GM20431 (cell line): ENCODE results near the gene MRPS35.

ENCODE experiments used
- in situ Hi-C: fragments of 300-500 bp; cut with MseI, MboI; formaldehyde crosslinking; loops from one replicate; pipeline ENCODE4 v1.15.0; 2020; ENCODE audit warnings: low sequenced_read_pairs; ENCODE audit not compliant: unreplicated experiment

MRPS35 gene

GRCh38 chr12:27710592-27711316 is at the start of gene MRPS35:
Gene MRPS35 (plus strand): TSS chr12:27710832. CDS start chr12:27710844, 12 bp downstream.
- in situ Hi-C loops: no loop called here

GRCh38 chr12:27665704-27666103 is 44.9 kb upstream of the MRPS35 start:
- in situ Hi-C loops: loop anchor here (25.0 kb wide), 1 partner anchor 228 kb away; the partner anchor contains the start of gene SMCO2

GRCh38 chr12:27666510-27666909 is 44.1 kb upstream of the MRPS35 start:
- in situ Hi-C loops: loop anchor here (25.0 kb wide), 1 partner anchor 229 kb away; the partner anchor contains the start of gene SMCO2

GRCh38 chr12:27667540-27667939 is 43.1 kb upstream of the MRPS35 start:
- in situ Hi-C loops: loop anchor here (25.0 kb wide), 1 partner anchor 230 kb away; the partner anchor contains the start of gene SMCO2

GRCh38 chr12:27672051-27672450 is 38.6 kb upstream of the MRPS35 start:
- in situ Hi-C loops: loop anchor here (25.0 kb wide), 1 partner anchor 235 kb away; the partner anchor contains the start of gene SMCO2

GRCh38 chr12:27672643-27673042 is 38.0 kb upstream of the MRPS35 start:
- in situ Hi-C loops: loop anchor here (25.0 kb wide), 1 partner anchor 235 kb away; the partner anchor contains the start of gene SMCO2

- in situ Hi-C loops: loop anchor here (25.0 kb wide), 1 partner anchor 236 kb away; the partner anchor contains the start of gene SMCO2
Observed at GRCh38 chr12:27673101-27673718, 37.4 kb upstream of the MRPS35 start.

- in situ Hi-C loops: loop anchor here (25.0 kb wide), 1 partner anchor 238 kb away; the partner anchor contains the start of gene SMCO2
Observed at GRCh38 chr12:27674989-27675388, 35.6 kb upstream of the MRPS35 start.

GRCh38 chr12:27680619-27681018 is 30.0 kb upstream of the MRPS35 start:
- in situ Hi-C loops: no loop called here

GRCh38 chr12:27682534-27682933 is 28.1 kb upstream of the MRPS35 start:
- in situ Hi-C loops: no loop called here

- in situ Hi-C loops: no loop called here
Observed at GRCh38 chr12:27685274-27685673, 25.4 kb upstream of the MRPS35 start.

- in situ Hi-C loops: no loop called here
Observed at GRCh38 chr12:27686147-27686546, 24.5 kb upstream of the MRPS35 start.

- in situ Hi-C loops: no loop called here
Observed at GRCh38 chr12:27688671-27689070, 22.0 kb upstream of the MRPS35 start.

- in situ Hi-C loops: no loop called here
Observed at GRCh38 chr12:27689558-27690180, 21.0 kb upstream of the MRPS35 start.

- in situ Hi-C loops: no loop called here
Observed at GRCh38 chr12:27693403-27693802, 17.2 kb upstream of the MRPS35 start.

GRCh38 chr12:27695556-27696292 is 14.9 kb upstream of the MRPS35 start:
- in situ Hi-C loops: no loop called here

GRCh38 chr12:27696293-27696652 is 14.4 kb upstream of the MRPS35 start, which contains the start of gene REP15:
Gene REP15 (plus strand): TSS chr12:27696447. CDS start chr12:27696563, 116 bp downstream.
- in situ Hi-C loops: no loop called here

GRCh38 chr12:27696864-27697564 is 13.6 kb upstream of the MRPS35 start:
- in situ Hi-C loops: no loop called here

GRCh38 chr12:27703720-27704452 is 6.7 kb upstream of the MRPS35 start:
- in situ Hi-C loops: no loop called here
